NCI-H128 (cell line): Measurements from ENCODE around the gene AP5Z1.

Experiments used
- DNase-seq: peaks from one replicate; lab custom pipeline; 2025; ENCODE audit not compliant: unreplicated experiment; lab: John Stamatoyannopoulos, UW

The AP5Z1 gene

GRCh38 chr7:4837803-4838625 is 62.6 kb downstream of the AP5Z1 start:
- DNase-seq: no peak

GRCh38 chr7:4838626-4839334 is 63.4 kb downstream of the AP5Z1 start:
- no peak for DNase-seq

- DNase-seq: no peak
Observed at GRCh38 chr7:4840079-4840501, 64.7 kb downstream of the AP5Z1 start.
